Measurements from ENCODE around the gene KRTAP10-9. TPM values are rescaled to one million over a fixed set of nuclear protein-coding genes. Genes with fewer than 3 reads are reported as not detected.
"Not testable (repeated sequence)": the region's sequence is repeated elsewhere in the genome, so short reads cannot be mapped to it uniquely, and the experiment has no call there.

The KRTAP10-9 gene
- total and polyA plus RNA-seq, 5 donors, result not detected

DNA sequence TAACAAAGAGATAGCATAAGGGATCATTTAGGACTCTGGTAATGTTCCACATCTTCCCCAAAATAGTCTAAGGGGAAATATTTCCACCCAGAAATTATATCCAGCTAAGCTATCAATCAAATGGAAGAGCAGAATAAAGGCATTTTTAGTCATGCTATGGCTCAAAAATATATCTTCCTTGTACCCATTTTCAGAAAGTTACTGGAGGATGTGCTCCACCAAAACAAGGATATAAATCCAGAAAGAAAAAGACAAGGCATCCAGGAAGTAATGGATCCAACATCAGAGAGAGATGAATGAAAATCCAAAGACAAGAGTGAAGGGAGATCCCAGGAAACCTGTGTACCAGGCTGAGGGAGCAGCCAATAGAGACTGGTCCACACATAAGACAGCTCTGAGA, 17.7 kb upstream of the KRTAP10-9 start:
- no peak for ATAC-seq
- Histone ChIP-seq H3K9me3 (ENCODE audit: control insufficient read depth, low read length) (no peaks in the 10 kb centered on the region), H3K4me1 (ENCODE audit: control insufficient read depth, insufficient read depth, low read length) (no peaks in the 10 kb centered on the region), H3K4me3 (ENCODE audit: low read length) (no peak overlapping the region), H3K27me3 (ENCODE audit: control insufficient read depth, insufficient read depth) (no peaks in the 10 kb centered on the region), H3K27ac (ENCODE audit: low read length) (no peak overlapping the region)
- no peak for DNase-seq
- intact Hi-C loops (cut with DNase I), result no loop called here

DNA sequence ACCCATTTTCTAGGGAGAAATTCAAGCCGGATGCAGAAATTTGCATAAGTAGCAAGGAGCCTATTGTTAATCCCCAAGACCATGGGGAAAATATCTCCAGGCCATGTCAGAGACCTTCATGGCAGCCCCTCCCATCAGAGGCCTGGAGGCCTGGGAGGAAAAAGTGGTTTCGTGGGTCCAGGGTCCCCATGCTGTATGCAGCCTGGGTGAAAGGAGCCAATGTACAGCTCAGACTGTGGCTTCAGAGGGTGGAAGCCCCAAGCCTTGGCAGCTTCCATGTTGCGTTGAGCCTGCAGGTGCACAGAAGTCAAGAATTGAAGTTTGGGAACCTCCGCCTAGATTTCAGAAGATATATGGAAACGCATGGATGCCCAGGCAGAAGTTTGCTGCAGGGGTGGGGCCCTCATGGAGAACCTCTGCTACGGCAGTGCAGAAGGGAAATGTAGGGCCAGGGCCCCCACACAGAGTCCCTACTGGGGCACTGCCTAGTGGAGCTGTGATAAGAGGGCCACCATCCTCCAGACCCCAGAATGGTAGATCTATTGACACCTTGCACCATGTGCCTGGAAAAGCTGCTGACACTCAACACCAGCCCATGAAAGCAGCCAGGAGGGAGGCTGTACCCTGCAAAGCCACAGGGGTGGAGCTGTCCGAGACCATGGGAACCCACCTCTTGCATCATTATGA, 16.6 kb upstream of the KRTAP10-9 start:
- peak in 1 of 3 donors; percentile 25 for DNase-seq
- H3K27me3 ChIP-seq (ENCODE audit: control insufficient read depth, insufficient read depth); H3K4me3 ChIP-seq (ENCODE audit: low read length); intact Hi-C loops (cut with DNase I); H3K4me1 ChIP-seq (ENCODE audit: control insufficient read depth, insufficient read depth, low read length); ATAC-seq; H3K27ac ChIP-seq (ENCODE audit: low read length); H3K9me3 ChIP-seq (ENCODE audit: control insufficient read depth, low read length): not testable (repeated sequence)
- 90% methylated on average over 7 of the region's 7 CpGs for WGBS

DNA sequence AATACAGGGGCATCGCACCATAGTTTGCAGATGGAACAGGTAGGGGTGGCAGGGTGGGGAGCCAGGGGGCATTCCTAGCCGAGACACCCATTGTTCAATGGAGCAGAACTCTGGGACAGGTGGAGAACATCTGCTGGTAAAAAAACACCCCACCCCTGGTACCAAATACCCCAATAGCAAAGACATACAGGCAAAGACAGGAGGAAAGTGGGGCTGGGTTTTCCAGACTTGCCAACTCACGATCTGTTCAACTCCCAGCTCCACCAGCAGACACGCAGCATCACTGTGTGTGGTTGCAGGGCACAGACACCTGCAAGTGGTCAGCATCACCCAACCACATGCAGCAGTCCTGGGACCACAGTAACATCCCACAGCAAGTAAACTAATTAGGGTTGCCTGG, 15.3 kb upstream of the KRTAP10-9 start:
- ATAC-seq, result no peak
- 82% methylated on average over 4 of the region's 4 CpGs for WGBS
- intact Hi-C loops (cut with DNase I), result no loop called here

DNA sequence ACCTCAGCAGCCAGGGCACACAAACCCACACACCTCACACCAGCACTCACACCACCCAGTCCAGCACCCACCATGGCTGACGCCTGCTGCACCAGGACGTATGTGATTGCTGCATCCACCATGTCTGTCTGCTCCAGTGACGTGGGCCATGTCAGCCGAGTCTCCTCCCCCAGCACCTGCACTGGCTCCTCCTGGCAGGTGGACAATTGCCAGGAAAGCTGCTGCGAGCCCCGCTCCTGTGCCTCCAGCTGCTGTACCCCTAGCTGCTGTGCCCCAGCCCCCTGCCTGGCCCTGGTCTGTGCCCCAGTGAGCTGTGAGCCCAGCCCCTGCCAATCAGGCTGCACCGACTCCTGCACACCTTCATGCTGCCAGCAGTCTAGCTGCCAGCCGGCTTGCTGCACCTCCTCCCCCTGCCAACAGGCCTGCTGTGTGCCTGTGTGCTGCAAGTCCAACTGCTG, 14.8 kb upstream of the KRTAP10-9 start, which contains the start of gene KRTAP10-8:
Gene KRTAP10-8 (plus strand): TSS at position 51 of the 458 bp plus-strand sequence. CDS start 22 bp downstream, at position 73.
- H3K9me3 ChIP-seq (ENCODE audit: control insufficient read depth, low read length), result no peaks in the 10 kb centered on the region
- no peaks in the 10 kb centered on the region for H3K4me1 ChIP-seq (ENCODE audit: control insufficient read depth, insufficient read depth, low read length)
- no peak within 1 kb of the TSS for H3K27ac ChIP-seq (ENCODE audit: low read length)
- intact Hi-C loops (cut with DNase I), result no loop called here
- DNase-seq, result peak in 1 of 3 donors; percentile 28
- no peak for ATAC-seq
- no peaks in the 10 kb centered on the region for H3K27me3 ChIP-seq (ENCODE audit: control insufficient read depth, insufficient read depth)
- 93% methylated on average over 8 of the region's 8 CpGs for WGBS
- no peak within 1 kb of the TSS for H3K4me3 ChIP-seq (ENCODE audit: low read length)

More for the DNA sequence above, 15.3 kb upstream of the KRTAP10-9 start:
- H3K9me3 ChIP-seq (ENCODE audit: control insufficient read depth, low read length), result no peaks in the 10 kb centered on the region
- DNase-seq, result no peak
- no peaks in the 10 kb centered on the region for H3K4me1 ChIP-seq (ENCODE audit: control insufficient read depth, insufficient read depth, low read length)
- no peak overlapping the region for H3K27ac ChIP-seq (ENCODE audit: low read length)
- no peak overlapping the region for H3K4me3 ChIP-seq (ENCODE audit: low read length)
- H3K27me3 ChIP-seq (ENCODE audit: control insufficient read depth, insufficient read depth), result no peaks in the 10 kb centered on the region

DNA sequence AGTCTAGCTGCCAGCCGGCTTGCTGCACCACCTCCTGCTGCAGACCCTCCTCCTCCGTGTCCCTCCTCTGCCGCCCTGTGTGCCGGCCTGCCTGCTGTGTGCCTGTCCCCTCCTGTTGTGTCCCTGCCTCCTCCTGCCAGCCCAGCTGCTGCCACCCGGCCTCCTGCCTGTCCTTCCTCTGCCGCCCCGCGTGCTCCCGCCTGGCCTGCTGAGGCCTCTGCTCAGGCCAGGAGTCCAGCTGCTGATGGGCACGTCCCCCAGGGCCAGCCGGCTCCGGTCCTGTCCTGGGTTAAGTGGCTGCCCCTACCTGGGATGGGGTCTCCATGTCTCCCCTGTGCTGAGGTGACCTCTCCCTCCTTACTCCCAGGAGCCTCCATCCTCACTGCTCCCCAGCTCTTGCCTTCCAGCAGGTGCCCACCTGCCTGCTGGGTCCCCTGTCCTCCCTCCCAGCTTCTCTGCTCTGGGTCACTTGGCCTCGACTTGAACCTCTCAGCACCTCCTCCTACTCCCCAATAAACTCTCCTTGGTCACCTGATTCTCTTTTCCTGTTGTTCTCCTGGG, 14.1 kb upstream of the KRTAP10-9 start:
- ATAC-seq (no peak), DNase-seq (peak in 1 of 3 donors; percentile 38)
- Histone ChIP-seq H3K4me3 (ENCODE audit: low read length) (no peak overlapping the region), H3K27ac (ENCODE audit: low read length) (no peak overlapping the region), H3K9me3 (ENCODE audit: control insufficient read depth, low read length) (no peaks in the 10 kb centered on the region), H3K4me1 (ENCODE audit: control insufficient read depth, insufficient read depth, low read length) (no peaks in the 10 kb centered on the region), H3K27me3 (ENCODE audit: control insufficient read depth, insufficient read depth) (no peaks in the 10 kb centered on the region)
- intact Hi-C loops (cut with DNase I), result no loop called here
- WGBS, result 85% methylated on average over 13 of the region's 13 CpGs

GRCh38 chr21:44613386-44614155, 13.3 kb upstream of the KRTAP10-9 start:
- Histone ChIP-seq H3K4me1 (ENCODE audit: control insufficient read depth, insufficient read depth, low read length) (no peaks in the 10 kb centered on the region), H3K4me3 (ENCODE audit: low read length) (no peak overlapping the region), H3K27ac (ENCODE audit: low read length) (no peak overlapping the region), H3K27me3 (ENCODE audit: control insufficient read depth, insufficient read depth) (no peaks in the 10 kb centered on the region), H3K9me3 (ENCODE audit: control insufficient read depth, low read length) (no peaks in the 10 kb centered on the region)
- ATAC-seq (no peak), DNase-seq (peak in 1 of 3 donors; percentile 31)
- 86% methylated on average over 26 of the region's 26 CpGs for WGBS
- intact Hi-C loops (cut with DNase I), result no loop called here

- ATAC-seq (no peak), DNase-seq (peak in 1 of 3 donors; percentile 56)
- no peak overlapping the region for H3K4me3 ChIP-seq (ENCODE audit: low read length)
- H3K27ac ChIP-seq (ENCODE audit: low read length), result no peak overlapping the region
- H3K9me3 ChIP-seq (ENCODE audit: control insufficient read depth, low read length), result no peaks in the 10 kb centered on the region
- no peaks in the 10 kb centered on the region for H3K4me1 ChIP-seq (ENCODE audit: control insufficient read depth, insufficient read depth, low read length)
- 79% methylated on average over 20 of the region's 20 CpGs for WGBS
- intact Hi-C loops (cut with DNase I), result no loop called here
- no peaks in the 10 kb centered on the region for H3K27me3 ChIP-seq (ENCODE audit: control insufficient read depth, insufficient read depth)
Measured at GRCh38 chr21:44614161-44614631, 12.7 kb upstream of the KRTAP10-9 start.

DNA sequence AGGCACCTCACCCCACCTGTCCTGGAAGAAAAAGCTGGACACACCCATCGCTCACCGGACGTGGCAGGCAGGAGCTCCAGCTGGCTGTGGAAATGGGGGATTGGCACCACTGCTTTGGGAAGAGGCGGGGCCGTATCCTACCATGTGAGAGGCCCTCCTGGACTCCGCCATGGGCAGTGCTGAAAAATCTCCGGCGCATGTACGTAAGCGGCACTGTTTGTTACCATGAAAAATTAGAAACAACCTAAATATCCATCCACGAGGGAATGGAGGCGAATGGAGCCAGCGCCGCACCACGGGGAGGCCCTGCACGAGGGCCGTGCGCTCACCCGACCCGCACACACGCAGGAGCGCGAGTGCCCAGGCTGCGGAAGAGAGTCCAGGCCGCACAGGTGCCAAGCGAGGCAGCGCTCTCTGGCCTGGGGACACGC, 11.9 kb upstream of the KRTAP10-9 start:
- ATAC-seq, result no peak
- no peak overlapping the region for H3K27ac ChIP-seq (ENCODE audit: low read length)
- no peak overlapping the region for H3K4me3 ChIP-seq (ENCODE audit: low read length)
- intact Hi-C loops (cut with DNase I), result no loop called here
- no peaks in the 10 kb centered on the region for H3K27me3 ChIP-seq (ENCODE audit: control insufficient read depth, insufficient read depth)
- DNase-seq, result peak in 1 of 3 donors; percentile 41
- H3K9me3 ChIP-seq (ENCODE audit: control insufficient read depth, low read length), result no peaks in the 10 kb centered on the region
- no peaks in the 10 kb centered on the region for H3K4me1 ChIP-seq (ENCODE audit: control insufficient read depth, insufficient read depth, low read length)
- WGBS, result 91% methylated on average over 28 of the region's 28 CpGs

GRCh38 chr21:44615466-44615865, 11.4 kb upstream of the KRTAP10-9 start:
- DNase-seq, result no peak
- Histone ChIP-seq H3K27me3 (ENCODE audit: control insufficient read depth, insufficient read depth) (no peaks in the 10 kb centered on the region), H3K9me3 (ENCODE audit: control insufficient read depth, low read length) (no peaks in the 10 kb centered on the region), H3K4me3 (ENCODE audit: low read length) (no peak overlapping the region), H3K4me1 (ENCODE audit: control insufficient read depth, insufficient read depth, low read length) (no peaks in the 10 kb centered on the region), H3K27ac (ENCODE audit: low read length) (no peak overlapping the region)
- WGBS, result 78% methylated on average over 8 of the region's 8 CpGs
- intact Hi-C loops (cut with DNase I), result no loop called here
- no peak for ATAC-seq

DNA sequence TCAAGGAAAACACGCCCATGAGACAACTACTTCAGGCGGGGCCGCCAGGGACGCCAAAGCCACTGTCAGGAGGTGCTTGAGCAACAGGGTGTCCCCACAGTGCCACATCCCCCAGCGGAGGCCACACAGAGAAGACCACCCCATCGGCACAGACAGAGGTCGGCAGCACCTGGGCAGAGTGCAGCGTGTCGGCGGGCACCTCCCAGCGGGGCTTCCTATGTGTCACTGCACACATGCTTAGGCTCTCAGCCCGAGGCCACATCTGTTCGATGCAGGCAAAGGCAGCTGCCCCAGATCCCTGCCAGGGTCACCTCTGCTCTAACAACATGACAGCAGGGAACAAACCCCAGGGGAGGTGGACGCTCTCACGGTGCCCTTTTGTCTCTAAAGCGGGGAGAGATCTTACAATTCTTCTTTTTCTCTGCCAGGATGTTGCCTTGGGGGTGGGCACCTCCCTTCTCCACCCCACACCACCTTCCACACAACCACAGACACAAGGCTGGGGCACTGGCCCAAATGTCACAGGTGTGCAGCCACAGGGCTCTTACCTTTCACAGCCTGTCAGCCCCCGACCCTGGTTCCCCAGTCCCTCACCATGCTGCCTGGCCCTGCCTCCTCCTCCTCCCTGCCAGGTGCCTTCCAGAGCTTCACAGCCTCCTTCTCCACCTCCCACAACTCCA, 10.8 kb upstream of the KRTAP10-9 start:
- DNase-seq (peak in 1 of 3 donors; percentile 25), ATAC-seq (peak in 1 of 2 donors; percentile 27)
- H3K9me3 ChIP-seq (ENCODE audit: control insufficient read depth, low read length), result no peaks in the 10 kb centered on the region
- no peaks in the 10 kb centered on the region for H3K4me1 ChIP-seq (ENCODE audit: control insufficient read depth, insufficient read depth, low read length)
- WGBS, result 77% methylated on average over 17 of the region's 17 CpGs
- intact Hi-C loops (cut with DNase I), result no loop called here
- H3K27ac ChIP-seq (ENCODE audit: low read length), result no peak overlapping the region
- H3K4me3 ChIP-seq (ENCODE audit: low read length), result no peak overlapping the region
- H3K27me3 ChIP-seq (ENCODE audit: control insufficient read depth, insufficient read depth), result no peaks in the 10 kb centered on the region
